Natural killer cell treated with Interleukin-12 subunit alpha and Interleukin-12 subunit beta and Interleukin-15 and Interleukin-18, amount 100 ng/mL, for 72 hours (primary cell): Measurements from ENCODE around the gene SHANK3. TPM values are rescaled to one million over a fixed set of nuclear protein-coding genes. Genes with fewer than 3 reads are reported as not detected.
"Not testable (repeated sequence)": the region's sequence is repeated elsewhere in the genome, so short reads cannot be mapped to it uniquely, and the experiment has no call there.

ENCODE experiments used
- ATAC-seq, 2 donors: fragments of 150-1000 bp; cut with Tn5 transposase in 1 of 2; sonication (Bioruptor Pico), chemical (Tn5 transposase) in 1 of 2; 2 replicates each; pipeline ENCODE4 v1.10.0; 2021
- DNase-seq: peaks from one replicate; pipeline ENCODE4 v3.0.0; 2022; ENCODE audit warnings: low spot score
- H3K27ac Mint-ChIP-seq, 2 donors: 1 replicate in 1 of 2; 2 replicates in 1 of 2; pipeline ENCODE4 v1.8.0; 2022; ENCODE audit warnings: mixed read lengths in 2 of 2, mild to moderate bottlenecking in 1 of 2, moderate library complexity in 1 of 2
- H3K27me3 Mint-ChIP-seq, 2 donors: 1 replicate in 1 of 2; 2 replicates in 1 of 2; pipeline ENCODE4 v1.8.0; 2022; ENCODE audit warnings: mixed read lengths in 2 of 2
- H3K36me3 Mint-ChIP-seq: one replicate; pipeline ENCODE4 v1.8.0; 2022; ENCODE audit warnings: mixed read lengths
- H3K4me1 Mint-ChIP-seq, 2 donors: 1 replicate in 1 of 2; 2 replicates in 1 of 2; pipeline ENCODE4 v1.8.0; 2022; ENCODE audit warnings: low read depth in 2 of 2, mixed read lengths in 2 of 2, mild to moderate bottlenecking in 1 of 2
- H3K4me3 Mint-ChIP-seq: one replicate; pipeline ENCODE4 v1.8.0; 2022; ENCODE audit warnings: mixed read lengths
- H3K9me3 Mint-ChIP-seq: 2 replicates; pipeline ENCODE4 v1.8.0; 2022; ENCODE audit warnings: mixed read lengths
- total RNA-seq, 2 donors: library from RNA; stranded (reverse); gene quantifications; one replicate each; pipeline ENCODE4 v1.2.3, GENCODE V29; 2022

Gene SHANK3
- total RNA-seq, 2 donors from 2014 or later, result not detected

- not testable (repeated sequence) for H3K4me1 Mint-ChIP-seq, H3K27ac Mint-ChIP-seq, H3K9me3 Mint-ChIP-seq, H3K36me3 Mint-ChIP-seq, ATAC-seq, DNase-seq, H3K4me3 Mint-ChIP-seq
- peaks cover 9 to 13% of the 10 kb centered on the region in 2 donors for H3K27me3 Mint-ChIP-seq
Measured at GRCh38 chr22:50640296-50640695, 32.3 kb upstream of the SHANK3 start.

GRCh38 chr22:50640857-50641647, 31.6 kb upstream of the SHANK3 start:
- H3K4me1 Mint-ChIP-seq, result peaks cover 0 to under 1% of the 10 kb centered on the region in 2 donors
- no peak for DNase-seq
- no peaks in the 10 kb centered on the region for H3K9me3 Mint-ChIP-seq
- H3K27me3 Mint-ChIP-seq, result peaks cover 11% of the 10 kb centered on the region in 2 donors
- no peak overlapping the region for H3K4me3 Mint-ChIP-seq
- no peaks in the 10 kb centered on the region for H3K36me3 Mint-ChIP-seq
- ATAC-seq, result no peak
- no peak overlapping the region for H3K27ac Mint-ChIP-seq

GRCh38 chr22:50641696-50642607, 30.7 kb upstream of the SHANK3 start:
- no peak overlapping the region for H3K27ac Mint-ChIP-seq
- ATAC-seq (no peak), DNase-seq (no peak)
- H3K9me3 Mint-ChIP-seq, result no peaks in the 10 kb centered on the region
- H3K27me3 Mint-ChIP-seq, result peaks cover 11 to 14% of the 10 kb centered on the region in 2 donors
- H3K36me3 Mint-ChIP-seq, result no peaks in the 10 kb centered on the region
- no peaks in the 10 kb centered on the region for H3K4me1 Mint-ChIP-seq
- no peak overlapping the region for H3K4me3 Mint-ChIP-seq

- not testable (repeated sequence) for DNase-seq, H3K27ac Mint-ChIP-seq, ATAC-seq, H3K4me3 Mint-ChIP-seq, H3K4me1 Mint-ChIP-seq, H3K9me3 Mint-ChIP-seq, H3K36me3 Mint-ChIP-seq
- peaks cover 11 to 14% of the 10 kb centered on the region in 2 donors for H3K27me3 Mint-ChIP-seq
Measured at GRCh38 chr22:50643021-50643820, 29.4 kb upstream of the SHANK3 start.

- H3K4me3 Mint-ChIP-seq, DNase-seq, H3K27ac Mint-ChIP-seq, H3K9me3 Mint-ChIP-seq, ATAC-seq, H3K4me1 Mint-ChIP-seq, H3K36me3 Mint-ChIP-seq: not testable (repeated sequence)
- H3K27me3 Mint-ChIP-seq, result peaks cover 11 to 14% of the 10 kb centered on the region in 2 donors
Measured at GRCh38 chr22:50643821-50644101, 28.9 kb upstream of the SHANK3 start.

GRCh38 chr22:50653256-50653655, 19.4 kb upstream of the SHANK3 start:
- Mint-ChIP-seq H3K4me3 (no peak overlapping the region), H3K27ac (no peak overlapping the region), H3K9me3 (peaks cover 2% of the 10 kb centered on the region), H3K4me1 (no peaks in the 10 kb centered on the region), H3K36me3 (peaks cover 4% of the 10 kb centered on the region), H3K27me3 (peaks cover 0 to 11% of the 10 kb centered on the region in 2 donors)
- no peak for ATAC-seq
- no peak for DNase-seq

GRCh38 chr22:50654664-50655063, 18.0 kb upstream of the SHANK3 start:
- peaks cover 0 to 11% of the 10 kb centered on the region in 2 donors for H3K27me3 Mint-ChIP-seq
- not testable (repeated sequence) for H3K27ac Mint-ChIP-seq, H3K9me3 Mint-ChIP-seq, ATAC-seq, DNase-seq, H3K4me1 Mint-ChIP-seq, H3K36me3 Mint-ChIP-seq, H3K4me3 Mint-ChIP-seq

- no peaks in the 10 kb centered on the region for H3K4me1 Mint-ChIP-seq
Measured at GRCh38 chr22:50656122-50657070, 16.2 kb upstream of the SHANK3 start.

GRCh38 chr22:50657925-50658324, 14.7 kb upstream of the SHANK3 start:
- H3K27ac Mint-ChIP-seq, result no peak overlapping the region
- H3K27me3 Mint-ChIP-seq, result peaks cover 7 to 11% of the 10 kb centered on the region in 2 donors
- H3K4me3 Mint-ChIP-seq, result no peak overlapping the region
- no peaks in the 10 kb centered on the region for H3K4me1 Mint-ChIP-seq
- H3K9me3 Mint-ChIP-seq, result no peaks in the 10 kb centered on the region
- ATAC-seq (no peak), DNase-seq (no peak)
- no peaks in the 10 kb centered on the region for H3K36me3 Mint-ChIP-seq

More at GRCh38 chr22:50656122-50657070, 16.2 kb upstream of the SHANK3 start:
- Mint-ChIP-seq H3K27ac (no peak overlapping the region), H3K4me3 (no peak overlapping the region), H3K9me3 (no peaks in the 10 kb centered on the region), H3K36me3 (no peaks in the 10 kb centered on the region), H3K27me3 (peaks cover 4 to 14% of the 10 kb centered on the region in 2 donors)
- ATAC-seq (no peak), DNase-seq (no peak)

- not testable (repeated sequence) for DNase-seq, H3K4me3 Mint-ChIP-seq, H3K9me3 Mint-ChIP-seq, H3K36me3 Mint-ChIP-seq, H3K27ac Mint-ChIP-seq, H3K4me1 Mint-ChIP-seq, ATAC-seq
- H3K27me3 Mint-ChIP-seq, result peaks cover 7 to 11% of the 10 kb centered on the region in 2 donors
Measured at GRCh38 chr22:50659711-50660110, 12.9 kb upstream of the SHANK3 start.

- no peaks in the 10 kb centered on the region for H3K9me3 Mint-ChIP-seq
- no peaks in the 10 kb centered on the region for H3K4me1 Mint-ChIP-seq
- DNase-seq (no peak), ATAC-seq (no peak)
- no peak overlapping the region for H3K4me3 Mint-ChIP-seq
- no peak overlapping the region for H3K27ac Mint-ChIP-seq
- no peaks in the 10 kb centered on the region for H3K36me3 Mint-ChIP-seq
- peaks cover 7 to 11% of the 10 kb centered on the region in 2 donors for H3K27me3 Mint-ChIP-seq
Measured at GRCh38 chr22:50660306-50660705, 12.3 kb upstream of the SHANK3 start.

GRCh38 chr22:50665212-50665611, 7.4 kb upstream of the SHANK3 start:
- H3K36me3 Mint-ChIP-seq, result no peaks in the 10 kb centered on the region
- peaks cover 12 to 21% of the 10 kb centered on the region in 2 donors for H3K27me3 Mint-ChIP-seq

GRCh38 chr22:50665738-50666137, 6.9 kb upstream of the SHANK3 start:
- DNase-seq, result no peak
- ATAC-seq, result no peak
- no peak overlapping the region for H3K27ac Mint-ChIP-seq
- H3K27me3 Mint-ChIP-seq, result peaks cover 15 to 26% of the 10 kb centered on the region in 2 donors
- no peaks in the 10 kb centered on the region for H3K36me3 Mint-ChIP-seq
- no peaks in the 10 kb centered on the region for H3K9me3 Mint-ChIP-seq
- peaks cover 0 to 3% of the 10 kb centered on the region in 2 donors for H3K4me1 Mint-ChIP-seq
- no peak overlapping the region for H3K4me3 Mint-ChIP-seq

More at GRCh38 chr22:50665212-50665611, 7.4 kb upstream of the SHANK3 start:
- ATAC-seq (no peak), DNase-seq (no peak)
- no peak overlapping the region for H3K4me3 Mint-ChIP-seq
- no peaks in the 10 kb centered on the region for H3K4me1 Mint-ChIP-seq
- no peak overlapping the region for H3K27ac Mint-ChIP-seq
- H3K9me3 Mint-ChIP-seq, result no peaks in the 10 kb centered on the region
